GM19438 (cell line): ENCODE data around the gene ATP6V0E1.

Source experiments
- ATAC-seq: cut with Tn5 transposase; IDR thresholded peaks from one replicate; pipeline ENCODE4 v1.9.1; 2021; ENCODE audit warnings: low read depth; ENCODE audit not compliant: unreplicated experiment

ATP6V0E1 gene

DNA sequence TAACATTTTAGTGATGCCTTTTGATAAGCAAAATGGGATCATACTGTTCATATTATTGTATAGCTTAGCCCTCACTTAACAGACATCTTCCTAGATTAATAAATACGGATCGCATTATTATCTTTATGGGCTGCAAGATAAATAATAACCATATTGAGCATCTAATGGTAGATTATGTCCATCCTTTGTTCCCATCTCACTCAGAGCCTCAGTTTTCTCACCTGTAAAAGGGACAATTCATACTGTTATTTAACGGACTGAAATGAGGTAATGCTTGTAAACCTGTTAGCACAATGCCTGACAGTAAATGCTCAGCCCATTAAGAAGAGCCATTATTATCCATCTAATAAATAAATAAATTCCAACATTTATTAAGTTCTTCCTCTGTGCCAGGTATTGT is 27.3 kb upstream of the ATP6V0E1 start:
- no peak for ATAC-seq

DNA sequence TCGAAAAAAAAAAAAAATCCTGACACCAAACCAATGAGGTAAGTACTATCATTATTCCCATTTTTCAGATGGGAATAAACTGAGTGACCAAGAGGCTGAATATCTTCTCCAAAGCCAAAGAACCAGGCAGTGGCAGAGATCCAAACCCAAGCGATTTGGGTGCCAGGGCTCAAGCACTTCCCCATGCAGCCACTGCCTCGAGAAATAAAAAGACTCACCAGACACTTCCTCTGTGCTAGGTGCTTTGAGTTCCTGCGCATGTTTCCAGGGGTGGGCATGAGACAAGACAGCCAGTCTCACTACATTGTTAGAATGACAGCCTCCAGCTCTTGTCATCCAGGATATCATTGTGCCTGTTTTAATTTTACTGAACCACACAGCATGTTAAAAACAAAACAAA is 26.6 kb upstream of the ATP6V0E1 start:
- no peak for ATAC-seq

DNA sequence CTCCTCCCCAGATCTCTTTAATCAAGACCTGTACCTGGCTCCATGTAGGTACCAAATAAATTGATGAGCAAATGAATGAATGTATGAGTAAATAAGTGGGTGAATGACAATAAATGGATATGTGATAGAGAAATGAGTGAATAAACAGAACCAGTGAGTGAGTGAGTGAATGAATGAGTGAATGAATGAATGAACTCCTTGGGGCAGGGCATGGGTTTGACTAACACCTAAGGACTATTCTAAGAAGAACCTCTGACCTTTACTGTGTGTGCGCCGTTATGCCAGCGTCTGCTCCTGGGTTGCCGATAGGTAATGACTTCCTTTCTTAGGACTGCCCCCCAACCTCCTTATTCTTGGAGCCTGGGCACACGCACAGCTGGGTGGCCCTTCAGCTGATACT is 26.1 kb upstream of the ATP6V0E1 start:
- ATAC-seq, result no peak

DNA sequence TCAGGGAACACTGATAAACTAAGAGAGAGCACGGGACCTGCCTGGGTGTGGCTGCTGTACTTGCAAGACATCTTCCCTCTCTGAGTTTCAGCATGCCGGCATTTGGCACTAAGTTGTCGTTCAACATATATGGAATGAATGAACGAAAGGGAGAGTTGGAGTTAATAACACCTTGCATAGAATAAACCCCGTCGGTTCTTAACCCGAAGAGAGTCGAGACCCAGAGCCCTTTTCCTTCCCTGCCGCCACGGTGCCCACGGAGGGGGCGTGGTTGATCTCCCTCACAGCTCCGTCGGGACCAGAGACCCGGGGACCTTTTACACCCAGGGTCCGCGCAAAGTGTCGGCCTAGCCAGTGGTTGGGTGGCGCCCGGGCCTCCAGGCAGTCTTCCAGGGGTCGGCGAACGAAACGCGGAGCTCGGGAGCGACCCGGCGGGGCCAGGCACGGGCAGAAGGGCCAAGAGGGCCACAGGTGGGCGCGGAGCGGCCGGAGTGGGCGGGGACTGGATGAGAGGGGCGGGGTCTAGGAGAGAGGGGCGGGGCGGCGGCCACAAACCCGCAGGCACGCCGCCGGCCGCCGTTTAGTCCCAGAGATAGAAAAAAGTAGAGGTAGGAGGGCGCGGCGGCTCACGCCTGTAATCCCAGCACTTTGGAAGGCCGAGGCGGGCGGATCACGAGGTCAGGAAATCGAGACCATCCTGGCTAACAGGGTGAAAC is 25.1 kb upstream of the ATP6V0E1 start:
- peak; percentile 70 for ATAC-seq

DNA sequence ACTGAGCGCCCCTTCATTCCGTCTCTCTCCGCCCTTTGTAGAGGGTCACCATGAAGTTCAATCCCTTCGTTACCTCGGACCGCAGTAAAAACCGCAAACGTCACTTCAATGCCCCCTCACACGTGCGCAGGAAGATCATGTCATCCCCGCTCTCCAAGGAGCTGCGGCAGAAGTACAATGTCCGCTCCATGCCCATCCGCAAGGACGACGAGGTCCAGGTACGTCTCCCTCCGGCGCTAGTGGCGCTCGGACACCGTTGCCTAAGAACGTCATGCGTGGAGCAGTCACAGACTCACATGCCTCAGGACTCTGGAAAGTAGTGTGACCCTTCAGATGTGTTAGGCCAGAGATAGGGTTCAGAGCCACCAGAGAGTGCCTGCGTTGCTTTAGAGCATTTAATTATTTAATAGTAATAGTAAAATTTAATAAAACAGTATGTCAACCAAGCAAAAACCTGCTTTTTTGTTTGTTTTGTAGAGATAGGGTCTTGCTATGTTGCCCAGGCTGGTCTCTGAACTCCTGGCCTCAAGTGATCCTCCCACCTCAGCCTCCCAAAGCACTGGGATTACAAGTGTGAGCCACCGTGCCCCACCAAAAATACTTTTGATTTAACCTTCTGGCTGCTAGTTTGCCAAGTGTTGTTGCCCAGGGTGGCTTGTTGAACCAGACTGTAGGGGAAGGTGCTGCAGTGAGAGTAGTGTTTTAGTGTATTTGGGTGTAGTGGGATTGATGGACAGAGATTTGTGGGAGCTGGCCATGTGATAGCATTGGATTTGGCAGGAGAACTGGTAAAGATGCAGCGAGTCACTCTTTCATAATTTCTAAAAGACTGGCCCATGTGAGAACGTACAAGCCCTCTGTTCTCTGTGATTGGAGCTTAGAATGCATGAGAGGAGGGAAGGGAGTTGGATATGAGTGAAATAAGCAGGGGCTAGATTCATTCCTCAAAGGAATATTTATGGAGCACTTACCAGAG is 23.5 kb upstream of the ATP6V0E1 start:
- no peak for ATAC-seq

DNA sequence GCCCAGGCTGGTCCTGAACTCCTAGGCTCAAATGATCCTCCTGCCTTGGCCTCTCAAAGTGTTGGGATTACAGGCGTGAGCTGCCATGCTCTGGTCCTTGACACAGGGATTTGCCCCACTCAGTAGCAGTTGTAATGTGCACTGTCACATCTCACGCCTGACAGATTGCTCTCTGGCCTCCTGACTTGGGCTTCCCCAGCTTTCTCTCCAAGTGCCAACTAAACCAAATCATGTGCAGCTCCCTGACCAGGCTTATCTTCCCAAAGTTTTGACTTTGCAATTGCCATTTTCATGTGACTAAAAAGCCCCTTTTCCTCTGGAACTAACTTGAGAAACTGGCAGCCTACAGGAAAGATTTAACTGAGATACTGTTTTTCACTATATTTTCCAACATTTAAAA is 13.7 kb upstream of the ATP6V0E1 start:
- no peak for ATAC-seq

DNA sequence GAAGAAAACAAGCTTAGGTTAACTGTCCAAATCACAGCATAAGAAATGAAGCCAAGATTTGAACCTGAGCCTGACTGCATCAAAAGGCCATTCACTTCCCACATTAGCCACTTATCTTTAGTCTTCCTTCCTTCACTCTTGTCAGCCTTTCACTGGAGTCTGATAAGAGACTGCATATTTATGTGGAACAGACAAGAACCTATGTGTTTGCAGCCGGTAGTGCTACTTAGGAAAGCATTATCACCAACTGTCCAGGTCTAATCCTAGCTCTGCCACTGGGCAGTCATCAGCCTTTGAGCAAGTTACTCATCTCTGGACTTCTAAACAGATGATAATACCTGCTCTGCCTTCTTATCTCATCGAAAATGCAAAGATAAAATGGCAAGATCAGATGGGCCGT is 12.1 kb upstream of the ATP6V0E1 start:
- ATAC-seq, result no peak

DNA sequence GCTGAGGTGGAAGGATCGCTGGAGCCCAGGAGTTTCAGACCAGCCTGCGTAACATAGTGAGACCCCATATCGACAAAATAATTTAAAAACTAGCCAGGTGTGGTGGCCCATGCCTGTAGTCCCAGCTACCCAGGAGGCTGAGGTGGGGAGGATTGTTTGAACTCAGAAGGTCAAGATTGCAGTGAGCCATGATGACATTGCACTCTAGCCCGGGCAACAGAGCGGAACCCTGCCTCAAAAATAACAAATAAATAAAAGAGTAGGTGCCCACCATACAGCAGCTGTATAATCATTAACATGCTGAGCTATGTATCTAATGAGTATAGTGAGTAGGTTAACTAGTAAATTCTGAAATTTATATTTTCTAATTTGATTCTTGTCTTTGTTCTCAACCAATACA is 11.0 kb upstream of the ATP6V0E1 start:
- ATAC-seq, result no peak

DNA sequence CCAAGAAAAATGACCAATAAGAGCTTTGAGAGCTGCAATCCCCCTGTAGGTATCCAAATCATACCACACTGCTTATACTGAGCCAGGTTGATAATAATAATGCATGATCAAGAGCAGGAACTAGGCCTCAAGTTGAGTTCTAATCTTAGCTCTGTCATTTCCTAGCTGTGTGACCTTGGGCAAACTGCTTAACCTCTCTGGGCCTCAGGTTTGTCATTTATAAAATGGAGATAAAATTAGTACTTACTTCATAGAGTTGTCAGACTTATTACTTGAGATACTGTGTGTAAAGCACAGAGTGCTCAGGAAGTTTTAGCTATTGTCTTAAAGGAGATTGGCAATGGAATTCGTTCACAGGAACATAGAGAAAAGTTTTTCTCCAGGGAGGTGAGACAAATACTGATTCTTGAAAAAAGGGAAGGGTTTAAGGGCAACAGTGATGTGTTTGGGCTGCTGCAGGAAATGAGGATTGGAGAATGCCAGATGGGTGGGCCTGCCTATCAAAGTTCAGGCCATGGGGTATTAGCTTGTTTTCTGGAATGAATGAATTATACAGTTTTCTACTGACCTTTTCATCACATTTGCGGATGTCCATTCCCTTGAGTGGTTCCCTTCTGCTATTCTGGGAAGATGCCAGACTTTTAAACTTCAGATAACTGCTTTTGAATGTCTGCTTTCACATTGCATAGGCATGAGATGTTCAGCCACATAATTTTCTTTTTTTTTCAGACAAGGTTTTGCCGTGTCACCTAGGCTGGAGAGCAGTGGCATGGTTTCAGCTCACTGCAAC is 10.2 kb upstream of the ATP6V0E1 start:
- ATAC-seq, result no peak

DNA sequence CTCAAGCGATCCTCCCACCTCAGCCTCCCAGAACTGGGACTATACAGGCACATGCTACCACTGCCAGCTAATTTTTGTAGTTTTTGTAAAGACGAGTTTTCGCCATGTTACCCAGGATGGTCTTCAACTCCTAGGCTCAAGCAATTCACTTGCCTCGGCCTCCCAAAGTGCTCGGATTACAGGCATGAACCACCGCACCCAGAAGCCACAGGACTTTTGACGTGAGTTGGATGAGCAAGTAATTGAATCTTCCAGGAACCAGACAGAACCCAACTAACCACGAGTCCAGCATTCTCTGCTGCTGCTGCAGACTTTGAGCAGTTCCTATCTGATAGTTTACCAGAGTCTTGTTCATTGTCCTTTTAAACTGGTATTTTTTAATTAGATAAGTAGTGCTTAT is 9.6 kb upstream of the ATP6V0E1 start:
- no peak for ATAC-seq

DNA sequence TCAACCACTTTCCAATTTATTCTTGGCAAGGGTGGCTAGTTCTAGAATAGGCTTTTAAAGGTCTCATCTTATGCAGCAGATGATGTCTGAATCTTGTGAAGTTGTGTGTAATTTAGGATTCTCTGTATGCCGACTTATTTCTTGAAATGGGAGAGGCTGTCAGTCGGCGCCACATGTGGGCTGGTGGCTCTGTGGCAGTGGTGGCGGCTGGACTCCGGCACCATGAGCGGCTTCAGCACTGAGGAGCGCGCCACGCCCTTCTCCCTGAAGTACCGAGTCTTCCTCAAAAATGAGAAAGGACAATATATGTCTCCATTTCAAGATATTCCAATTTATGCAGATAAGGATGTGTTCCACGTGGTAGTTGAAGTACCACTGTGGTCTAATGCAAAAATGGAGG is 8.3 kb upstream of the ATP6V0E1 start:
- ATAC-seq, result no peak

DNA sequence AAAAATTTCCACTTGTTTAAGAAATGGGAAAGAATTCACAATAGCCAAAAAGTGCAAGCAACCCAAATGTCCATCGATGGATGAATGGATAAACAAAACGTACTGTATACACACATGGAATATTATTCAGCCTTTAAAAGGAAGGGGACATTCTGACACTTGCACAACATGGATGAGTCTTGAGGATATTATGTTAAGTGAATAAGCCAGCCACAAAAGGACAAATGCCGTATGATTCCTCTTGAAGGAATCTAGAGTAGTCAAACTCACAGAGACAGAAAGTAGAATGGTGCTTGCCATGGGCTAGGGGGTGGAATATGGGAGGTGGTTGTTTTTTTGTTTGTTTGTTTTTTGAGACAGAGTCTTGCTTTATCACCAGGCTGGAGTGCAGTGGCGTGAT is 3.8 kb upstream of the ATP6V0E1 start:
- ATAC-seq, result no peak

DNA sequence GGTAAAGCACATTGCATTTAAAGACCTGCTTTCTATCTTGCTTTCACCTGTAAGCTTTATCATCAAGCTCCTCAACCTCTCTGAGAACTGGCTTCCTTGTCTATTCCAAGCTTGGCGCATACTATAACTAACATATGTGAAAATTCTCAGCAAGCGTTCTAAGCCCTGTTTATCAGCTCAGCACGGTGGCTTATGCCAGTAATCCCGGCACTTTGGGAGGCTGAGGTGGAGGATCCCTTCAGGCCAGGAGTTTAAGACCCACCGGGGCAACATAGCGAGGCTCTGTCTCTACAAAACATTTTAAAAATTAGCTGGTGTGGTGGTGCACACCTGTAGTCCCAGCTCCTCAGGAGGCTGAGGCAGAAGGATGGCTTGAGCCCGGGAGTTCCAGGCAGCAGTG is 1.6 kb upstream of the ATP6V0E1 start:
- no peak for ATAC-seq

DNA sequence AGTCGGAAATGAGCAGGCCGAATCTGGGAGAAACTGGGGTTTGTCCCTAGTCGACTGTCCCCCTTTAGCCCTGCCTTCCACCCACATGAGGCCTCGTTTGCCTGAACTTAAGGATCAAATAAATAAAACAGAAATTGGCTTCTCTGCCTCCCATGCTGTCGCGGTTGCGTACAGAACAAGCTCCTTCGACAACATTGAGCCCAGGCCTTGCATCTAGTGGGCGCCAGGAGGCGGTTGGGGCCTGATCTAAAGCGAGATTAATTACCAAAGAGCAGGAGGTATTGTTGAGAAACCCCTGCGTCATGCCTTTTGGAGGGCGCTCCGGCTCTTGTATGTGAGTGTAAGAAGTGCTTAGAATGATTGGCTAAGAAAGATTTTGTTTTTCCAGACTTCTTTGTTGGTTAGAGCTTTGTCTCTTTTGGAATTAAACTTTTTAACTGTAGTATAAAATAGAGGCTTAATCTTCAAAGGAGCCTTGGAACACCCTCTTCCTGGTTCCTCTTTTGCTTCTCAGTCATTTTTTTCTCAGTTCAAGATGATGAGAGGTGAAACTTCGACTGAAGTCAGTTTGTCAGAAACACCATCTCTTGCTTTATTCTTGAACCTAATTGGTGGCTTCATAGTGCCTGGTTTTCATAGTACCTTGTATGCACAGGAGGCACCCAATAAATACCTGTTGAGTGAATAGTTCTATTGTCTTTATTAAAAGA is 828 bp downstream of the ATP6V0E1 start:
- peak; percentile 70 for ATAC-seq

DNA sequence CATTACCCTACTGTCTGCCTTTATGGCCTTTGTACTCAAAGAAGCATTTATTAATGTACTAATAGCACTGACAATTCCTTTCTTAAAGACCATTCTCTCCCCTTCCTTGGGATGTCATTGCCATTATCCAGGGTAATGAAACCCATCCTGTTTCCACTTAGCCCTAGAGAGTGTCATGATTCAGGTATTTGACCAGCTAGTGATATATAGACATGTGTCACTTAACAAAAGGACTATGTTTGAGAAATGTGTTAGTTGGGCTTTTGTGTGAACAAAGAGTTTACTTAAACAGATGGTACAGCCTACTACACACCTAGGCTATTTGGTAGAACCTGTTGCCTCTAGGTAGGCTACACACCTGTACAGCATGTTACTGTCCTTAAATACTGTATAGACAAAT is 2.0 kb downstream of the ATP6V0E1 start:
- no peak for ATAC-seq

DNA sequence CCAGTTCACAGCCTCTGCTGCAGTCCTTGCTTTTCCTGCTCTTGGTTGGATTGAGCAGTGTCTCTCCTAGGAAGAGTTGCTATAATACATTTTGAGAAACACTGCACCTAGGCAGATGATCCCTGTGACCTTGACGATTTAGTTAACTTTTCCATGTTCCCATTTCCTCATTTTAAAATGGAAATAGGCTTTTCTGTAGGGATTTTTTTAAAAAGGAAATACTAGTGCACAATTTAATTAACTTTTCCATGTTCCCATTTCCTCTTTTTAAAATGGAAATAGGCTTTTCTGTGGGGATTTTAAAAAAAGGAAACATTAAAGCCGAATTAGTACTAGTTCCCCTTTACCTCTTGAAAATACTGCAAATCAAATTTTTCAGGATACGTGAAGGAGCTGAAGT is 4.7 kb downstream of the ATP6V0E1 start:
- ATAC-seq, result no peak

DNA sequence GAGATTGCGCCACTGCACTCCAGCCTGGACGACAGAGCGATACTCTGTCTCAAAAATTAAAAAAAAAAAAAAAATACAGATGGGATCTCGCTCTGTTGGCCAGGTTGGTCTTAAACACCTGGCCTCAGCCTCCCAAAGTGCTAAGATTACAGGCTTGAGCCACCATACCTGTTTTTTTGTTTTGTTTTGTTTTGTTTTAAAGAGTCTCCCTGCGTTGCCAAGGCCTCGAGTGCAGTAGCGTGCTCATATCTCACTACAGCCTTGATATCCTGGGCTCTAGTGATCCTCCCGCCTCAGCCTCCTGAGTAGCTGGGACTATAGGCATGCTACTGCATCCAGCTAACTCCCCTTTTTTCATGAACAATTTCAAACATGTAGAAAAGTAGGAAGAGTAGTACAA is 7.2 kb downstream of the ATP6V0E1 start:
- ATAC-seq, result no peak

DNA sequence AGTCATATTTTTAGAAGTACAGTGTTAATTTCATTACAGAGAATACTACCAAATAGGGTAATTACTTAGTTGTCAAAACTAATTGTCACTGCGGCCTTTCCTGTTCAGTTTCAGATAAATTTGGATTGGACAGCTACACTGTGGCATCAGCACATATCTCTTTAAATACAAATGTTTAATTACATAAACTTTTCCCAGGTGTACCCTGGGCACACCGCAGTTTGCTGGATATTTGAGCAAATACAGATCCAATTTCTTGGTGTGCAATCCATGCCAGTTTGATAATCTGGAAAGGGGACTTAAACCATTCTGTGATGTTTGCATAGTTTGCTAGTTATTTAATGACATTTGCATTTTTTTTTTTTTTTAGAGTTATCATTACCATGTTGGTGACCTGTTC is 10.8 kb downstream of the ATP6V0E1 start:
- ATAC-seq, result no peak

DNA sequence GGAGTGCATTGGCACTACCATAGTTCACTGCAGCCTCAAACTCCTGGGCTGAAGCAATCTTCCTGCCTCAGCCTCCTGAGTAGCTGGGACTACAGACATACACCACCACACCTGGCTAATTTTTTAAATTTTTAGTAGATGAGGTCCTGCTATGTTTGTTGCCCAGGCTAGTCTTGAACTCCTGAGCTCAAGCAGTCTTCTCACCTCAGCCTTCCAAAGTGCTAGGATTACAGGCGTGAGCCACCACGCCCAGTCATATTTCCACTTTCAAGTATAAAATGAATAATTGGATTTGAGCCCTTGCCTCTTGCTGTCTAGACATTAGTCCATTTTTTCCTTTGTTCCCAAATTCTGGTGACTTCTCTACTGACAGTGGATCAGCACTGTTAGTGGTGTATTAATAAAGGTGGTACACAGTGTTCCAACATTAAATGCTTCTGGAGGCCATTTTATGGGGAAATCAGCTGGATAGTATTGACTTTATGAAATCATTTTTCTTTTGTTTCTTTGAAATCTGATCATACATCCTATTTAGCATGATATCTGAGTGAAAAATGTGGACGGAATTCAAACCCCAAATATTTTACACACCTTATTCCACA is 15.9 kb downstream of the ATP6V0E1 start:
- ATAC-seq, result no peak

DNA sequence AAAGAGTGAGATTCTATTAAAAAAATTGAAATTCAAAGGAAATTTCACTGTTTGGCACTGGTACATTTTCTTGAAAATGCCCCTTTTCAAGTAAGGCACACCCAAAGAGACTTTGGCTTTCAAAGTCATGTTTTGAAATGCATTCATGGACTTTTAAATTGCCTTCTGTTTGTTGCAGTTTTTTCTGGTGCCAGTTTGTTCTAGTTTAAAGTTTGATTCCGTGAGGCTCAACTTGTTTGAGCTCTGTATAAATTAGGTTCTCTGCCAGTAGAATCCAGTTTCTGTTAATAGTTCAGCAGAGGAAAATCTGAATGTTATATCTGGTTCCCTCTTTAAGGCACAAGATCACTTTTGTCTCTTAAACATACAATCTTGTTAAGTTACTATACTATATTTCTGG is 16.4 kb downstream of the ATP6V0E1 start:
- ATAC-seq, result no peak
